ENCODE measurements around the gene CFL2.
"Not testable (repeated sequence)": the region's sequence is repeated elsewhere in the genome, so short reads cannot be mapped to it uniquely, and the experiment has no call there.

GRCh38 chr14:34694216-34694615 is 20.2 kb downstream of the CFL2 start:
- not testable (repeated sequence) for TF ChIP-seq POLR2A (IDR thresholded peaks at IDR 0.05; ENCODE audit: borderline replicate concordance, extremely low read depth, insufficient read depth, insufficient read length); ZFX (IDR thresholded peaks at IDR 0.05); JUND (IDR thresholded peaks at IDR 0.05); ZNF274 (IDR thresholded peaks at IDR 0.05; ENCODE audit: low read depth, low read length); YY1 (IDR thresholded peaks at IDR 0.05; ENCODE audit: extremely low read depth, insufficient replicate concordance, low read depth, low read length); POLR2AphosphoS5 (IDR thresholded peaks at IDR 0.05; ENCODE audit: low read depth, low read length); SP1 (IDR thresholded peaks at IDR 0.05; ENCODE audit: low read depth); MAX (IDR thresholded peaks at IDR 0.05)
- TF ChIP-seq, protein P1, sequence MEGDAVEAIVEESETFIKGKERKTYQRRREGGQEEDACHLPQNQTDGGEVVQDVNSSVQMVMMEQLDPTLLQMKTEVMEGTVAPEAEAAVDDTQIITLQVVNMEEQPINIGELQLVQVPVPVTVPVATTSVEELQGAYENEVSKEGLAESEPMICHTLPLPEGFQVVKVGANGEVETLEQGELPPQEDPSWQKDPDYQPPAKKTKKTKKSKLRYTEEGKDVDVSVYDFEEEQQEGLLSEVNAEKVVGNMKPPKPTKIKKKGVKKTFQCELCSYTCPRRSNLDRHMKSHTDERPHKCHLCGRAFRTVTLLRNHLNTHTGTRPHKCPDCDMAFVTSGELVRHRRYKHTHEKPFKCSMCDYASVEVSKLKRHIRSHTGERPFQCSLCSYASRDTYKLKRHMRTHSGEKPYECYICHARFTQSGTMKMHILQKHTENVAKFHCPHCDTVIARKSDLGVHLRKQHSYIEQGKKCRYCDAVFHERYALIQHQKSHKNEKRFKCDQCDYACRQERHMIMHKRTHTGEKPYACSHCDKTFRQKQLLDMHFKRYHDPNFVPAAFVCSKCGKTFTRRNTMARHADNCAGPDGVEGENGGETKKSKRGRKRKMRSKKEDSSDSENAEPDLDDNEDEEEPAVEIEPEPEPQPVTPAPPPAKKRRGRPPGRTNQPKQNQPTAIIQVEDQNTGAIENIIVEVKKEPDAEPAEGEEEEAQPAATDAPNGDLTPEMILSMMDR (IDR thresholded peaks at IDR 0.05 in 2 of 3, conservative IDR thresholded peaks at IDR 0.05 in 1 of 3; ENCODE audit: borderline replicate concordance in 1 of 3, insufficient read depth in 1 of 3, low read depth in 2 of 3, low read length in 2 of 3): not testable (repeated sequence)

Data from HCT116 (cell line).